Fibroblast of lung (primary cell): Measurements from ENCODE around the gene LSM12. TPM values are rescaled to one million over a fixed set of nuclear protein-coding genes. Genes with fewer than 3 reads are reported as not detected.

ENCODE experiments used
- DNase-seq, 2 donors: peaks; one replicate each; pipeline versions ENCODE4 v3.0.0 to v3.0.0-alpha.2; 2010; ENCODE audit warnings: low read depth in 2 of 2
- H2AFZ ChIP-seq: 2 replicates; pipeline ENCODE4 v1.5.1; 2012; ENCODE audit warnings: low read length, control low read depth, inconsistent platforms
- H3K27ac ChIP-seq: 2 replicates; pipeline ENCODE4 v1.5.1; 2011; ENCODE audit warnings: low read length, control low read depth; ENCODE audit not compliant: insufficient read depth
- H3K27me3 ChIP-seq: 2 replicates; pipeline ENCODE4 v1.5.1; 2011; ENCODE audit warnings: mild to moderate bottlenecking, low read length; ENCODE audit not compliant: control insufficient read depth, insufficient read depth
- H3K36me3 ChIP-seq: 2 replicates; pipeline ENCODE4 v1.5.1; 2011; ENCODE audit warnings: low read length; ENCODE audit not compliant: control insufficient read depth, insufficient read depth
- H3K4me1 ChIP-seq: 2 replicates; pipeline ENCODE4 v1.5.1; 2011; ENCODE audit warnings: low read length; ENCODE audit not compliant: control insufficient read depth, insufficient read depth; ENCODE audit errors: extremely low read depth
- H3K4me2 ChIP-seq: 2 replicates; pipeline ENCODE4 v1.5.1; 2011; ENCODE audit warnings: low read length, control low read depth; ENCODE audit not compliant: insufficient read depth; ENCODE audit errors: extremely low read depth
- H3K4me3 ChIP-seq, 4 experiments: fragments of 200-600 bp in 1 of 4; sonication (generic) in 1 of 4; replicated peaks in 1 of 4; 2 replicates each; pipeline ENCODE4 v1.5.1; 2011 to 2016; ENCODE audit warnings: low read length in 4 of 4, low read depth in 3 of 4, mild to moderate bottlenecking in 3 of 4, control low read depth in 2 of 4, inconsistent platforms in 1 of 4, mixed read lengths in 1 of 4; ENCODE audit not compliant: insufficient read depth in 1 of 4; ENCODE audit errors: control extremely low read depth in 1 of 4
- H3K79me2 ChIP-seq: 2 replicates; pipeline ENCODE4 v1.5.1; 2012; ENCODE audit warnings: mild to moderate bottlenecking, low read length, inconsistent platforms; ENCODE audit not compliant: control insufficient read depth, insufficient read depth
- H3K9ac ChIP-seq: 2 replicates; pipeline ENCODE4 v1.5.1; 2011; ENCODE audit warnings: mild to moderate bottlenecking, low read length, control low read depth; ENCODE audit not compliant: insufficient read depth
- H3K9me3 ChIP-seq: 2 replicates; pipeline ENCODE4 v1.5.1; 2012; ENCODE audit warnings: low read depth, low read length; ENCODE audit not compliant: control insufficient read depth, insufficient read depth
- H4K20me1 ChIP-seq: 2 replicates; pipeline ENCODE4 v1.5.1; 2011; ENCODE audit warnings: low read length; ENCODE audit not compliant: control insufficient read depth, insufficient read depth; ENCODE audit errors: extremely low read depth
- EZH2 ChIP-seq: IDR thresholded peaks from 2 replicates; pipeline ENCODE4 v1.5.1; 2012; ENCODE audit warnings: low read length, control low read depth, mild to moderate bottlenecking; ENCODE audit errors: missing control alignments
- polyA plus RNA-seq, 2 donors: library from polyadenylated mRNA; depleted of rRNA in 1 of 2; stranded (reverse) in 1 of 2; unstranded in 1 of 2; fragments of >200 nt; gene quantifications; 2 replicates each; pipeline ENCODE4 v1.2.1, GENCODE V29; 2011 to 2012; ENCODE audit warnings: missing spikeins in 1 of 2
- total RNA-seq: library from RNA; depleted of rRNA; stranded (reverse); fragments of >200 nt; gene quantifications from 2 replicates; pipeline ENCODE4 v1.2.1, GENCODE V29; 2014
- TF ChIP-seq, protein P1 (sequence below), 2 donors: IDR thresholded peaks in 1 of 2; conservative IDR thresholded peaks in 1 of 2; 1 replicate in 1 of 2; 2 replicates in 1 of 2; pipeline ENCODE4 v1.5.1; 2011 to 2012; ENCODE audit warnings: low read length in 2 of 2, control low read depth in 1 of 2, inconsistent platforms in 1 of 2, low read depth in 1 of 2, mild to moderate bottlenecking in 1 of 2

LSM12 gene
- total and polyA plus RNA-seq, 2 donors (not counting 1 experiment from before 2014, with no cell fraction given) = 25.6 to 79.3 TPM

DNA sequence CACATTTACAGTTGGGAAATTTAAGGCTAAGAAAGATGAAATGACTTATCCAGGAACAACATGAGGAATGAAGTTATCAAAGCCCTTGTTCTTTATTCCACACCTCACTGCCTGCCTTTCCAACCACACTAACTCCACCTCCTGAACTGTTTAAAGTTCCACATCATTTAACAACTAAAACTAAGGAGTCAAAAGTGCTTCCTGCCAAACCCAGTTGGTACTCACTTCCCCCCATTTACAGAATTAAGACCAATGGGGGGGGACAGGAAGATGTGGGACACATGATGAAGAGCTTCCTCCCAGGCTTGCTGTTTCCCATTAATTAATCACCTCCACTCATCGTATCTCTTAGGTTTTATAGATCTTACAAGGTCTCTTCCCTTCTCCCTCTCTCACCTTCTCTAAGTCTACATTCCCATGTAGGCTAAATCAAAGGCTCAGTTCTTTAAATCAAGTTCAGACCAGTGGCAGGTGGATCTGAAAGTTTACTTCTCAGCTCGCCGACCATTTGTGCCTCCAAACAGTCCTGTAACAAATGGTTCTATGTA, 32.5 kb downstream of the LSM12 start:
- Histone ChIP-seq H3K4me3 (no peak overlapping the region), H3K9ac (no peak overlapping the region), H3K27ac (no peak overlapping the region), H3K4me2 (no peak overlapping the region), H3K36me3 (peaks cover 22% of the 10 kb centered on the region), H3K27me3 (no peaks in the 10 kb centered on the region), H3K9me3 (no peaks in the 10 kb centered on the region), H3K79me2 (peaks cover 3% of the 10 kb centered on the region), H4K20me1 (no peaks in the 10 kb centered on the region), H2AFZ (no peak overlapping the region), H3K4me1 (no peaks in the 10 kb centered on the region)
- TF ChIP-seq EZH2 = no peak
- TF ChIP-seq, protein P1, sequence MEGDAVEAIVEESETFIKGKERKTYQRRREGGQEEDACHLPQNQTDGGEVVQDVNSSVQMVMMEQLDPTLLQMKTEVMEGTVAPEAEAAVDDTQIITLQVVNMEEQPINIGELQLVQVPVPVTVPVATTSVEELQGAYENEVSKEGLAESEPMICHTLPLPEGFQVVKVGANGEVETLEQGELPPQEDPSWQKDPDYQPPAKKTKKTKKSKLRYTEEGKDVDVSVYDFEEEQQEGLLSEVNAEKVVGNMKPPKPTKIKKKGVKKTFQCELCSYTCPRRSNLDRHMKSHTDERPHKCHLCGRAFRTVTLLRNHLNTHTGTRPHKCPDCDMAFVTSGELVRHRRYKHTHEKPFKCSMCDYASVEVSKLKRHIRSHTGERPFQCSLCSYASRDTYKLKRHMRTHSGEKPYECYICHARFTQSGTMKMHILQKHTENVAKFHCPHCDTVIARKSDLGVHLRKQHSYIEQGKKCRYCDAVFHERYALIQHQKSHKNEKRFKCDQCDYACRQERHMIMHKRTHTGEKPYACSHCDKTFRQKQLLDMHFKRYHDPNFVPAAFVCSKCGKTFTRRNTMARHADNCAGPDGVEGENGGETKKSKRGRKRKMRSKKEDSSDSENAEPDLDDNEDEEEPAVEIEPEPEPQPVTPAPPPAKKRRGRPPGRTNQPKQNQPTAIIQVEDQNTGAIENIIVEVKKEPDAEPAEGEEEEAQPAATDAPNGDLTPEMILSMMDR (conservative IDR thresholded peaks at IDR 0.05 in 1 of 2, IDR thresholded peaks at IDR 0.05 in 1 of 2; ENCODE audit: low read depth in 1 of 2, low read length in 2 of 2) = no peak
- DNase-seq = no peak

DNA sequence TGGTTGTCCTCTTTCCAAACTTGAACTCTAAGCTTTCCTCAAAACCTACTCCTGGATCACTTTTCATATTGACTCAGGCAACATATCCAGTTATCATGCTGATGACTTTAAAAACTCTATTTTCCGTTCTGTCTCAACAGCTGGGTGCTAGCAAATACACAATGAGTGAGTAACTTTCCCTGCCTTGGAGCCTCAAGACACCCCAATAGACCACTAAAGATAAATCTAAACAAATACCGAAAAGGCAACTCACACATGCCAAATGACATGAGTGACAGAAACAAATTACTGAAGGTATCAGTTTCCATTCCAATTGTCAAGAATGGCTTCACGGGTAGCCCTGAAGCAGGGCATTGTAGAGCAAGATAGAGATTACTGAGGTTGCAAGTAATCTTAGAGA, 36.0 kb downstream of the LSM12 start:
- Histone ChIP-seq H3K4me1 (no peaks in the 10 kb centered on the region), H3K79me2 (no peaks in the 10 kb centered on the region), H3K9ac (no peak overlapping the region), H3K36me3 (peaks cover 16% of the 10 kb centered on the region), H3K4me2 (no peak overlapping the region), H3K27me3 (no peaks in the 10 kb centered on the region), H3K9me3 (no peaks in the 10 kb centered on the region), H2AFZ (no peak overlapping the region), H3K27ac (no peak overlapping the region), H4K20me1 (no peaks in the 10 kb centered on the region), H3K4me3 (no peak overlapping the region)
- TF ChIP-seq, protein P1 (conservative IDR thresholded peaks at IDR 0.05 in 1 of 2, IDR thresholded peaks at IDR 0.05 in 1 of 2; ENCODE audit: low read depth in 1 of 2, low read length in 2 of 2) = no peak
- no peak for TF ChIP-seq EZH2
- no peak for DNase-seq

DNA sequence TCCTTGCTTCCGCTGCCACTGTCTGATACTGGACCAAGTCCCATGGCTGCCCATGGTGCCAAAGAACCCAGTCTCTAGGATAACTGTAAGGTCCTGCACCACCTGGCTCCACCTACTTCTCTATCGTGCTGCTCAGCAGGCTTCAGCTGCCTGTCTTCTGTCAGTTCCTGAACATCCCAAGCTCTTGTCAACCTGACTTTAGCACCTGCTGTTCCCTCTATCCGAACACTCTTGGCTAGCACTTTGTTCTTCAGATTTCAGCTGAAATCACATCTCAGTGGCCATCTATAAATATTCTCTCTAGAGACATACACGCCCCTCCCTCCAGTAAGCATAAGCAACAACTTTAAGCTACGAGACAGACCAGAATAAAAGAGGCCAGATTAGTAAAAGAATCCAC, 36.7 kb downstream of the LSM12 start:
- Histone ChIP-seq H3K4me2 (no peak overlapping the region), H3K9me3 (no peaks in the 10 kb centered on the region), H3K27ac (no peak overlapping the region), H2AFZ (no peak overlapping the region), H3K36me3 (peaks cover 16% of the 10 kb centered on the region), H3K4me1 (no peaks in the 10 kb centered on the region), H4K20me1 (no peaks in the 10 kb centered on the region), H3K27me3 (no peaks in the 10 kb centered on the region), H3K9ac (no peak overlapping the region), H3K4me3 (no peak overlapping the region), H3K79me2 (no peaks in the 10 kb centered on the region)
- no peak for TF ChIP-seq EZH2
- DNase-seq = no peak
